DND-41 (cell line): Measurements from ENCODE around the gene NFX1.

Source experiments
- ATAC-seq: fragments of 200-7000 bp; cut with Tn5 transposase; 3 replicates; pipeline ENCODE4 v1.9.1; 2021; ENCODE audit warnings: low read depth; ENCODE audit not compliant: insufficient read depth
- DNase-seq: peaks from one replicate; pipeline ENCODE4 v3.0.0-alpha.2; 2020
- H2AFZ ChIP-seq: 2 replicates; pipeline ENCODE4 v1.6.0; 2012; ENCODE audit warnings: low read depth, low read length
- H3K27ac ChIP-seq: 2 replicates; pipeline ENCODE4 v1.5.1; 2012; ENCODE audit warnings: low read length, inconsistent platforms
- H3K27me3 ChIP-seq: fragments of 200-600 bp; sonication (generic); 2 replicates; pipeline ENCODE4 v1.6.0; 2012; ENCODE audit warnings: low read length, mild to moderate bottlenecking, inconsistent platforms; ENCODE audit not compliant: insufficient read depth, poor library complexity
- H3K36me3 ChIP-seq: 2 replicates; pipeline ENCODE4 v1.5.1; 2012; ENCODE audit warnings: low read length, inconsistent platforms; ENCODE audit not compliant: insufficient read depth
- H3K4me1 ChIP-seq: 2 replicates; pipeline ENCODE4 v1.5.1; 2012; ENCODE audit warnings: mild to moderate bottlenecking, low read length; ENCODE audit not compliant: insufficient read depth
- H3K4me2 ChIP-seq: 2 replicates; pipeline ENCODE4 v1.6.0; 2012; ENCODE audit warnings: mild to moderate bottlenecking, moderate library complexity, low read length, inconsistent platforms; ENCODE audit not compliant: insufficient read depth
- H3K4me3 ChIP-seq, 2 experiments: fragments of 200-600 bp in 1 of 2; shearing (Covaris generic) in 1 of 2; 2 replicates each; pipeline ENCODE4 v1.5.1; 2012 to 2016; ENCODE audit warnings: inconsistent platforms in 2 of 2, low read length in 2 of 2, mild to moderate bottlenecking in 2 of 2, low read depth in 1 of 2, moderate library complexity in 1 of 2
- H3K79me2 ChIP-seq: 2 replicates; pipeline ENCODE4 v1.6.0; 2012; ENCODE audit warnings: low read length, inconsistent platforms; ENCODE audit not compliant: insufficient read depth
- H3K9ac ChIP-seq: 2 replicates; pipeline ENCODE4 v1.6.0; 2012; ENCODE audit warnings: low read depth, mild to moderate bottlenecking, inconsistent platforms, low read length, moderate library complexity
- H3K9me3 ChIP-seq: 2 replicates; pipeline ENCODE4 v1.5.1; 2012; ENCODE audit warnings: low read length, moderate library complexity, mild to moderate bottlenecking, inconsistent platforms; ENCODE audit not compliant: insufficient read depth, severe bottlenecking
- H4K20me1 ChIP-seq: 2 replicates; pipeline ENCODE4 v1.6.0; 2012; ENCODE audit warnings: low read length; ENCODE audit not compliant: insufficient read depth
- EZH2 ChIP-seq: IDR thresholded peaks from 3 replicates; pipeline ENCODE4 v1.6.1; 2012; ENCODE audit warnings: borderline replicate concordance, low read depth, mild to moderate bottlenecking, moderate library complexity, low read length, inconsistent platforms; ENCODE audit not compliant: severe bottlenecking
- TF ChIP-seq, protein P1 (sequence below): IDR thresholded peaks from 2 replicates; pipeline ENCODE4 v1.5.1; 2012; ENCODE audit warnings: borderline replicate concordance, low read length, moderate library complexity, mild to moderate bottlenecking; ENCODE audit not compliant: poor library complexity, severe bottlenecking; ENCODE audit errors: extremely low read depth

Gene NFX1

DNA sequence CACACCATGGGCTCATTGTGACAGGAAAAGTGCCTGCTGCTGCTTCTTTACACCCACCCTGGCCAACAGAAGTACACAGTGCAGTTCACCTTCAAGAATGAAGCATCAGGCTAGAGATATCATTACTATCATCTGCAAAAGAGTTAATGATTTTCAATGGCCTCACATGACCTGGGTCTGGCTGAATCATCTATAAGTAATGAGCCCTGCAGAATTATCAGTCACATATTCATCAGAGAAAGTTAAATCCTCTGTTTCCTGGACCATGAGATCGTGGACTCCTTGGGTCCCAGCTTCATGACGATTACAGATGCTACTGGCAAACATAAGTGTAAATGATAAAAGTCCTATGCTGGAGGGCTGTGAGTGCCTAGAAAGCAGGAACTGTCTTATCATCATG, 34.1 kb upstream of the NFX1 start:
- Histone ChIP-seq H3K4me1 (no peaks in the 10 kb centered on the region), H3K4me2 (no peak overlapping the region), H2AFZ (no peak overlapping the region), H3K27ac (no peak overlapping the region), H3K36me3 (peaks cover 75% of the 10 kb centered on the region), H3K27me3 (no peaks in the 10 kb centered on the region), H3K4me3 (no peak overlapping the region), H3K79me2 (peaks cover 1% of the 10 kb centered on the region; the same call in 1 of the 2 replicates), H3K9me3 (no peaks in the 10 kb centered on the region), H3K9ac (no peak overlapping the region), H4K20me1 (no peaks in the 10 kb centered on the region)
- no peak for DNase-seq
- ATAC-seq = no peak
- no peak for TF ChIP-seq EZH2
- TF ChIP-seq, protein P1, sequence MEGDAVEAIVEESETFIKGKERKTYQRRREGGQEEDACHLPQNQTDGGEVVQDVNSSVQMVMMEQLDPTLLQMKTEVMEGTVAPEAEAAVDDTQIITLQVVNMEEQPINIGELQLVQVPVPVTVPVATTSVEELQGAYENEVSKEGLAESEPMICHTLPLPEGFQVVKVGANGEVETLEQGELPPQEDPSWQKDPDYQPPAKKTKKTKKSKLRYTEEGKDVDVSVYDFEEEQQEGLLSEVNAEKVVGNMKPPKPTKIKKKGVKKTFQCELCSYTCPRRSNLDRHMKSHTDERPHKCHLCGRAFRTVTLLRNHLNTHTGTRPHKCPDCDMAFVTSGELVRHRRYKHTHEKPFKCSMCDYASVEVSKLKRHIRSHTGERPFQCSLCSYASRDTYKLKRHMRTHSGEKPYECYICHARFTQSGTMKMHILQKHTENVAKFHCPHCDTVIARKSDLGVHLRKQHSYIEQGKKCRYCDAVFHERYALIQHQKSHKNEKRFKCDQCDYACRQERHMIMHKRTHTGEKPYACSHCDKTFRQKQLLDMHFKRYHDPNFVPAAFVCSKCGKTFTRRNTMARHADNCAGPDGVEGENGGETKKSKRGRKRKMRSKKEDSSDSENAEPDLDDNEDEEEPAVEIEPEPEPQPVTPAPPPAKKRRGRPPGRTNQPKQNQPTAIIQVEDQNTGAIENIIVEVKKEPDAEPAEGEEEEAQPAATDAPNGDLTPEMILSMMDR = no peak

DNA sequence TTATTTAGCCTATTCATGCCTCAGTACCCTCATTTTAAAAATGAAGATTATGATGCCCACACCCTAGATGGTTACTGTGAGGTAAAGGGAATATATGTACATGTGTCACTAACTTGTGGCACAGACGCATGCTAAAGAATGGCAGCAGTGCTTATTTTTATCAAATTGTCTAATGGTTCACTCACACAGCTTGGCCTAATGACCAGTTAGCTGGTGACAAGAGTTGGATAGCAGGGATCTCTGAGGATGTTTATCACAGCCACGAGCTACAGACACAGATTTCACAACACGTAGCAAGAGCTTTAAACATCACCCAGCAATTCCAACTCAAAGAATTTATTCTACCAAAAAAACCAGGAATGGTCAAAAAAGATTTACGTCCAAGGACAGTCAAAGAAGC, 33.0 kb upstream of the NFX1 start:
- Histone ChIP-seq H3K4me1 (no peaks in the 10 kb centered on the region), H3K9ac (no peak overlapping the region), H3K27me3 (no peaks in the 10 kb centered on the region), H3K9me3 (no peaks in the 10 kb centered on the region), H4K20me1 (no peaks in the 10 kb centered on the region), H3K36me3 (peaks cover 83% of the 10 kb centered on the region), H3K79me2 (peaks cover 9% of the 10 kb centered on the region; the same call in 1 of the 2 replicates), H2AFZ (no peak overlapping the region), H3K4me2 (no peak overlapping the region), H3K4me3 (no peak overlapping the region), H3K27ac (no peak overlapping the region)
- no peak for DNase-seq
- no peak for ATAC-seq
- no peak for TF ChIP-seq EZH2
- TF ChIP-seq, protein P1 = no peak

DNA sequence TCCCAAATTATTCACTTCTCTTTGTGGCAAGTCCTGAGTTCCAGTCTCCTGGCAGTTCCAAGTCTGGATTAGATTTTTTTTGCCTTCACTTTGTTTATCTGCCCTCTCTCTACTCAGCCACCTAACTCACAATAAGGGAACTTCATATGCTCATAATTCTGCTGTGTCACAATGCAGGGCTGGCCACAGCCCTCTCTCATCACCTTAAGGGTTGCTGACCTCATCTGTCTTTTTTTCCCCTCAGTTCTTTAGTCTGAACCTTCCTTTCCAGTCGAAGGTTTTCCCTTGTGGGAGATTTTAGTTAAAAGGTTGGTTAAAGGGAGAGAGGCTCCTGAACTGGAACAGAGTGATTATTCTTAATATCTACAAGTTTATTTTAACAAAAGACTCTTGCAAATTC, 29.9 kb upstream of the NFX1 start:
- Histone ChIP-seq H3K36me3 (peaks cover 69% of the 10 kb centered on the region), H3K27ac (no peak overlapping the region)
- TF ChIP-seq EZH2 = no peak
- TF ChIP-seq, protein P1 = no peak

More for the DNA sequence above, 29.9 kb upstream of the NFX1 start:
- H3K4me2 ChIP-seq = no peak overlapping the region
- ATAC-seq (no peak), DNase-seq (no peak)
- no peaks in the 10 kb centered on the region for H3K9me3 ChIP-seq
- H3K79me2 ChIP-seq = peaks cover 33% of the 10 kb centered on the region
- H3K4me3 ChIP-seq = no peak overlapping the region
- H4K20me1 ChIP-seq = peaks cover 2% of the 10 kb centered on the region; the same call in 1 of the 2 replicates
- H3K27me3 ChIP-seq = no peaks in the 10 kb centered on the region
- H3K4me1 ChIP-seq = peaks cover 14% of the 10 kb centered on the region
- H2AFZ ChIP-seq = no peak overlapping the region
- H3K9ac ChIP-seq = no peak overlapping the region
